HEK293 (cell line): ENCODE results near the gene PPT2.

Experiments used
- CTCF ChIA-PET: fragments of 350-600 bp; formaldehyde crosslinking; extraction: SDS; loops from one replicate; lab custom pipeline; 2021; ENCODE audit warnings: antibody characterized with exemption; lab: Yijun Ruan, JAX
- POLR2A ChIA-PET: fragments of 300-600 bp; formaldehyde crosslinking; extraction: SDS; loops from one replicate; lab custom pipeline; 2020; ENCODE audit warnings: antibody characterized with exemption, inconsistent platforms; lab: Yijun Ruan, JAX
- H3K27ac ChIP-seq: fragments of 200-500 bp; sonication (Bioruptor generic); 2 replicates; pipeline ENCODE4 v1.5.1; 2014; ENCODE audit warnings: low read depth, low read length, control low read depth, inconsistent platforms; ENCODE audit errors: extremely low read depth
- H3K36me3 ChIP-seq, 2 experiments: fragments of 200-500 bp in 1 of 2; sonication (Bioruptor generic) in 1 of 2; 1 replicate in 1 of 2; 2 replicates in 1 of 2; pipeline ENCODE4 v1.5.1; 2014 to 2017; ENCODE audit warnings: inconsistent platforms in 2 of 2, low read length in 2 of 2; ENCODE audit not compliant: control insufficient read depth in 2 of 2, insufficient read depth in 1 of 2
- H3K4me1 ChIP-seq: fragments of 200-500 bp; sonication (Bioruptor generic); 2 replicates; pipeline ENCODE4 v1.5.1; 2014; ENCODE audit warnings: mild to moderate bottlenecking, low read length, inconsistent platforms; ENCODE audit not compliant: control insufficient read depth, insufficient read depth
- H3K4me3 ChIP-seq: 2 replicates; pipeline ENCODE4 v1.5.1; 2011; ENCODE audit warnings: low read depth, mild to moderate bottlenecking, control low read depth, low read length, moderate library complexity
- H3K9me3 ChIP-seq: fragments of 200-500 bp; sonication (Bioruptor generic); 2 replicates; pipeline ENCODE4 v1.5.1; 2014; ENCODE audit warnings: low read depth, low read length, inconsistent platforms; ENCODE audit not compliant: control insufficient read depth, insufficient read depth
- KLF1 ChIP-seq: fragments of 450-650 bp; formaldehyde crosslinking; IDR thresholded peaks from 2 replicates; pipeline ENCODE4 v1.5.1; 2016; ENCODE audit warnings: missing biosample characterization, missing genetic modification characterization
- MZF1 ChIP-seq: fragments of 450-650 bp; formaldehyde crosslinking; IDR thresholded peaks from 2 replicates; pipeline ENCODE4 v1.5.1; 2017; ENCODE audit warnings: missing biosample characterization, missing genetic modification characterization, borderline replicate concordance
- PRDM1 ChIP-seq: fragments of 450-650 bp; formaldehyde crosslinking; IDR thresholded peaks from 2 replicates; pipeline ENCODE4; 2016; ENCODE audit warnings: missing biosample characterization, missing genetic modification characterization
- REST ChIP-seq: fragments of 450-650 bp; formaldehyde crosslinking; IDR thresholded peaks from 2 replicates; pipeline ENCODE4 v1.5.1; 2016; ENCODE audit warnings: missing biosample characterization, missing genetic modification characterization
- SALL2 ChIP-seq: fragments of 450-650 bp; formaldehyde crosslinking; IDR thresholded peaks from 2 replicates; pipeline ENCODE4 v1.5.0; 2017; ENCODE audit warnings: missing biosample characterization, mild to moderate bottlenecking, missing genetic modification characterization, borderline replicate concordance
- YY2 ChIP-seq: fragments of 450-650 bp; formaldehyde crosslinking; IDR thresholded peaks from 2 replicates; pipeline ENCODE4 v1.5.1; 2016; ENCODE audit warnings: missing biosample characterization, missing genetic modification characterization
- ZBTB10 ChIP-seq: fragments of 450-650 bp; formaldehyde crosslinking; IDR thresholded peaks from 2 replicates; pipeline ENCODE4 v1.5.1; 2016; ENCODE audit warnings: missing biosample characterization, missing genetic modification characterization
- ZBTB17 ChIP-seq: fragments of 450-650 bp; formaldehyde crosslinking; IDR thresholded peaks from 2 replicates; pipeline ENCODE4 v1.5.1; 2016; ENCODE audit warnings: missing biosample characterization, missing genetic modification characterization
- ZFP41 ChIP-seq: fragments of 450-650 bp; formaldehyde crosslinking; IDR thresholded peaks from 2 replicates; pipeline ENCODE4 v1.5.1; 2016; ENCODE audit warnings: missing biosample characterization, missing genetic modification characterization, borderline replicate concordance
- ZNF133 ChIP-seq: fragments of 450-650 bp; formaldehyde crosslinking; IDR thresholded peaks from 2 replicates; pipeline ENCODE4 v1.5.1; 2016; ENCODE audit warnings: missing biosample characterization, missing genetic modification characterization
- ZNF146 ChIP-seq: fragments of 450-650 bp; formaldehyde crosslinking; IDR thresholded peaks from 2 replicates; pipeline ENCODE4 v1.5.1; 2016; ENCODE audit warnings: missing biosample characterization, missing genetic modification characterization
- ZNF169 ChIP-seq: fragments of 450-650 bp; formaldehyde crosslinking; IDR thresholded peaks from 2 replicates; pipeline ENCODE4 v1.5.1; 2016; ENCODE audit warnings: missing biosample characterization, missing genetic modification characterization
- ZNF2 ChIP-seq: fragments of 450-650 bp; formaldehyde crosslinking; IDR thresholded peaks from 2 replicates; pipeline ENCODE4 v1.5.1; 2016; ENCODE audit warnings: missing biosample characterization, missing genetic modification characterization
- ZNF239 ChIP-seq: fragments of 450-650 bp; formaldehyde crosslinking; IDR thresholded peaks from 2 replicates; pipeline ENCODE4 v1.5.1; 2016; ENCODE audit warnings: missing biosample characterization, missing genetic modification characterization
- ZNF350 ChIP-seq: fragments of 450-650 bp; formaldehyde crosslinking; IDR thresholded peaks from 2 replicates; pipeline ENCODE4 v1.5.0; 2017; ENCODE audit warnings: missing biosample characterization, mild to moderate bottlenecking, missing genetic modification characterization
- ZNF792 ChIP-seq: fragments of 450-650 bp; formaldehyde crosslinking; IDR thresholded peaks from 2 replicates; pipeline ENCODE4 v1.5.1; 2016; ENCODE audit warnings: missing biosample characterization, missing genetic modification characterization
- ZNF843 ChIP-seq: fragments of 450-650 bp; formaldehyde crosslinking; IDR thresholded peaks from 2 replicates; pipeline ENCODE4 v1.5.1; 2016; ENCODE audit warnings: missing biosample characterization, missing genetic modification characterization
- ZSCAN18 ChIP-seq: fragments of 450-650 bp; formaldehyde crosslinking; IDR thresholded peaks from 2 replicates; pipeline ENCODE4 v1.5.1; 2016; ENCODE audit warnings: missing biosample characterization, missing genetic modification characterization
- TF ChIP-seq, protein P1 (sequence below): fragments of 450-650 bp; formaldehyde crosslinking; IDR thresholded peaks from 2 replicates; pipeline ENCODE4 v1.5.1; 2017; ENCODE audit warnings: missing biosample characterization, mild to moderate bottlenecking, missing genetic modification characterization, moderate library complexity
- TF ChIP-seq, protein P2 (sequence below): fragments of 450-650 bp; formaldehyde crosslinking; IDR thresholded peaks from 2 replicates; pipeline ENCODE4 v1.5.1; 2016; ENCODE audit warnings: missing biosample characterization, missing genetic modification characterization
- TF ChIP-seq, protein P3 (sequence below): fragments of 450-650 bp; formaldehyde crosslinking; IDR thresholded peaks from 2 replicates; pipeline ENCODE4 v1.5.1; 2017; ENCODE audit warnings: missing biosample characterization, missing genetic modification characterization
- TF ChIP-seq, protein P4 (sequence below): fragments of 450-650 bp; formaldehyde crosslinking; IDR thresholded peaks from 2 replicates; pipeline ENCODE4 v1.5.1; 2016; ENCODE audit warnings: missing biosample characterization, missing genetic modification characterization

Gene PPT2

GRCh38 chr6:32208996-32209395, 55.1 kb downstream of the PPT2 start:
- ChIA-PET POLR2A (no interaction called here), CTCF (no interaction called here)
- no peaks in the 10 kb centered on the region for H3K4me1 ChIP-seq
- H3K36me3 ChIP-seq, result no peaks in the 10 kb centered on the region
- H3K4me3 ChIP-seq, result no peak overlapping the region
- no peak overlapping the region for H3K27ac ChIP-seq
- no peaks in the 10 kb centered on the region for H3K9me3 ChIP-seq
- TF ChIP-seq, protein P1, sequence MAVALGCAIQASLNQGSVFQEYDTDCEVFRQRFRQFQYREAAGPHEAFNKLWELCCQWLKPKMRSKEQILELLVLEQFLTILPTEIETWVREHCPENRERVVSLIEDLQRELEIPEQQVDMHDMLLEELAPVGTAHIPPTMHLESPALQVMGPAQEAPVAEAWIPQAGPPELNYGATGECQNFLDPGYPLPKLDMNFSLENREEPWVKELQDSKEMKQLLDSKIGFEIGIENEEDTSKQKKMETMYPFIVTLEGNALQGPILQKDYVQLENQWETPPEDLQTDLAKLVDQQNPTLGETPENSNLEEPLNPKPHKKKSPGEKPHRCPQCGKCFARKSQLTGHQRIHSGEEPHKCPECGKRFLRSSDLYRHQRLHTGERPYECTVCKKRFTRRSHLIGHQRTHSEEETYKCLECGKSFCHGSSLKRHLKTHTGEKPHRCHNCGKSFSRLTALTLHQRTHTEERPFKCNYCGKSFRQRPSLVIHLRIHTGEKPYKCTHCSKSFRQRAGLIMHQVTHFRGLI (tag by site-specific recombination), result no peak
- TF ChIP-seq KLF1 (no peak), ZBTB17 (no peak), ZNF146 (tag by site-specific recombination) (0 out of 2 replicates have a peak, but pooled peaks have one; percentile 21), ZNF169 (tag by site-specific recombination) (no peak), ZNF792 (no peak)
- TF ChIP-seq, all 188 proteins: peak for 1

- no peaks in the 10 kb centered on the region for H3K4me1 ChIP-seq
- H3K9me3 ChIP-seq, result no peaks in the 10 kb centered on the region
- H3K4me3 ChIP-seq, result no peak overlapping the region
- CTCF ChIA-PET, result no interaction called here
- POLR2A ChIA-PET, result no interaction called here
- H3K27ac ChIP-seq, result no peak overlapping the region
- no peaks in the 10 kb centered on the region for H3K36me3 ChIP-seq
- no peak for TF ChIP-seq ZNF133 (tag by site-specific recombination)
- TF ChIP-seq, protein P2, sequence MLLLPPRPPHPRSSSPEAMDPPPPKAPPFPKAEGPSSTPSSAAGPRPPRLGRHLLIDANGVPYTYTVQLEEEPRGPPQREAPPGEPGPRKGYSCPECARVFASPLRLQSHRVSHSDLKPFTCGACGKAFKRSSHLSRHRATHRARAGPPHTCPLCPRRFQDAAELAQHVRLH, result no peak
- TF ChIP-seq ZBTB10 (tag by site-specific recombination), result no peak
- no peak for TF ChIP-seq SALL2 (tag by site-specific recombination)
- TF ChIP-seq MZF1 (tag by site-specific recombination), result no peak
- no peak for TF ChIP-seq ZNF350
- no peak for TF ChIP-seq REST
- TF ChIP-seq YY2 (tag by site-specific recombination), result no peak
- TF ChIP-seq, protein P3, sequence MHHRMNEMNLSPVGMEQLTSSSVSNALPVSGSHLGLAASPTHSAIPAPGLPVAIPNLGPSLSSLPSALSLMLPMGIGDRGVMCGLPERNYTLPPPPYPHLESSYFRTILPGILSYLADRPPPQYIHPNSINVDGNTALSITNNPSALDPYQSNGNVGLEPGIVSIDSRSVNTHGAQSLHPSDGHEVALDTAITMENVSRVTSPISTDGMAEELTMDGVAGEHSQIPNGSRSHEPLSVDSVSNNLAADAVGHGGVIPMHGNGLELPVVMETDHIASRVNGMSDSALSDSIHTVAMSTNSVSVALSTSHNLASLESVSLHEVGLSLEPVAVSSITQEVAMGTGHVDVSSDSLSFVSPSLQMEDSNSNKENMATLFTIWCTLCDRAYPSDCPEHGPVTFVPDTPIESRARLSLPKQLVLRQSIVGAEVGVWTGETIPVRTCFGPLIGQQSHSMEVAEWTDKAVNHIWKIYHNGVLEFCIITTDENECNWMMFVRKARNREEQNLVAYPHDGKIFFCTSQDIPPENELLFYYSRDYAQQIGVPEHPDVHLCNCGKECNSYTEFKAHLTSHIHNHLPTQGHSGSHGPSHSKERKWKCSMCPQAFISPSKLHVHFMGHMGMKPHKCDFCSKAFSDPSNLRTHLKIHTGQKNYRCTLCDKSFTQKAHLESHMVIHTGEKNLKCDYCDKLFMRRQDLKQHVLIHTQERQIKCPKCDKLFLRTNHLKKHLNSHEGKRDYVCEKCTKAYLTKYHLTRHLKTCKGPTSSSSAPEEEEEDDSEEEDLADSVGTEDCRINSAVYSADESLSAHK, result no peak
- TF ChIP-seq, protein P4, sequence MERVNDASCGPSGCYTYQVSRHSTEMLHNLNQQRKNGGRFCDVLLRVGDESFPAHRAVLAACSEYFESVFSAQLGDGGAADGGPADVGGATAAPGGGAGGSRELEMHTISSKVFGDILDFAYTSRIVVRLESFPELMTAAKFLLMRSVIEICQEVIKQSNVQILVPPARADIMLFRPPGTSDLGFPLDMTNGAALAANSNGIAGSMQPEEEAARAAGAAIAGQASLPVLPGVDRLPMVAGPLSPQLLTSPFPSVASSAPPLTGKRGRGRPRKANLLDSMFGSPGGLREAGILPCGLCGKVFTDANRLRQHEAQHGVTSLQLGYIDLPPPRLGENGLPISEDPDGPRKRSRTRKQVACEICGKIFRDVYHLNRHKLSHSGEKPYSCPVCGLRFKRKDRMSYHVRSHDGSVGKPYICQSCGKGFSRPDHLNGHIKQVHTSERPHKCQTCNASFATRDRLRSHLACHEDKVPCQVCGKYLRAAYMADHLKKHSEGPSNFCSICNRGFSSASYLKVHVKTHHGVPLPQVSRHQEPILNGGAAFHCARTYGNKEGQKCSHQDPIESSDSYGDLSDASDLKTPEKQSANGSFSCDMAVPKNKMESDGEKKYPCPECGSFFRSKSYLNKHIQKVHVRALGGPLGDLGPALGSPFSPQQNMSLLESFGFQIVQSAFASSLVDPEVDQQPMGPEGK (tag by site-specific recombination), result no peak
- TF ChIP-seq ZFP41 (tag by site-specific recombination), result no peak
- no peak for TF ChIP-seq ZNF239
- TF ChIP-seq ZNF843 (tag by site-specific recombination), result no peak
- TF ChIP-seq PRDM1, result no peak
- TF ChIP-seq ZNF2 (tag by site-specific recombination), result no peak
- TF ChIP-seq ZSCAN18 (tag by site-specific recombination), result no peak
Observed at GRCh38 chr6:32210191-32210601, 56.3 kb downstream of the PPT2 start.
